Fibroblast of skin of right biceps (primary cell): ENCODE data around the gene CALN1.
A peak's percentile ranks its signal among the peaks of the same experiment; 100 is the strongest.

ENCODE experiments used
- DNase-seq: peaks from one replicate; pipeline ENCODE4 v3.0.0-alpha.2; 2013

The CALN1 gene

DNA sequence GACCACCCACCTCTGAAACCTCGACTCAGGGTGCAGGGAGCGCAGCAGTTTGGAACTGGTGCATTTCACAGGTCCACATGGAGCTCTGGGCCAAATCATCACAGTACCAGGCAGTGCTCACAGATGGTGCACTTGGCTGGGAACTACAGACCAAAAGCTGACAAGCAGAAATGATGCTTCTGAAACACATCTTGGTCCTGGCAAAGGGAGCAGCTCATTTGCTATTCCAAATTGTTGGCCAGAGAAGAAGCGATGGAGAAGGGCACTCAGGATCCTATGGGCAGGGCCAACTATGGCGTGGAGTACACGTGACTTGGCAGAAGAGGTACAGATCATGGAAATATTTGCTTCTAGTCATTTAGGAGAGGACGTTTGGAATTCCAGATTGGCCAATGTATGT, 383.9 kb downstream of the CALN1 start:
- DNase-seq: no peak

DNA sequence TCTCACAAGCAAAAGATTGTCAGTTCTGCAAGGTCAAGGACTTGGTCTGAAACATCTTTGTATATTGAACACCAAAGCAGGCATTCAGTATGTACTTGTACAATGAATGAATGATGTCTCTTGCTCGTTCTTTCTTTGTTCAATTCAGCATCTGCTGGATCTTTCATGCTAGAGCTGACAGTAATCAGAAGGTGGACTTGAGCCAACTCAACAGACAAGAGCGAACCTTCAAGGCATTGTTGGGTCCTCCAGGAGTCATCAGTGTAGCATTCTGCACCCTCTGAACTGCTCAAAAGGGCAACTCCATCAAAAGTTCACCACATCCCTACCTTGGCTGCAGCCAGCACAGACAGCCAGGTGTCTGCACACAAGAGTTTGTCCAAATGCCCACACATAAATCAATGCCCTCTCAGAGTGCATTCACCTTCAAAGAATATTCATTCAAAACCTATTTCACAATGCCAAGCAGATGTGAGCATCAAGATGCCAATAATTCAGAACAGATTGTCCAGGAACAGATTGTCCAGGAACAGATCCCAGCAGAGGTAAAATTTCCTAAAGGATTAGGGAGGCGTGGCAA, 386.7 kb downstream of the CALN1 start:
- no peak for DNase-seq

DNA sequence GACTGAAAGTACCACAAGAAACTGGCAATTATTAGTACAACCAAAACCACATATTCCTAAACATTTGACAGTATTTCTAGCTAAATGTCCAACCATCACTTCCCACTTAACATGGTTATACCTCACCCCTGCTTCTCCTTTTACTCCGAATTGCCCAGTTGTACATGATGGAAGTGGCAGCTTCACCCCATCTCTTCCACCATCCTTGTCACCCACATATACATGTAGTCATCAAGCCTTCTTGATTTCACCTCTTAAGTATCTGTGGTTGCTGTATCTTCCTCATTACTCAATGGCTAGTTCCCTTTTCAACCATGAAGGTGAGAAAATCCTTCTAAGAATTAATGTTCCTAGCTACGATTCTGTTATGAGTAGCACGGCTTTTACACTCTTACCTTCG, 388.2 kb downstream of the CALN1 start:
- DNase-seq: no peak

GRCh38 chr7:72021716-72022115, 390.4 kb downstream of the CALN1 start:
- no peak for DNase-seq

- no peak for DNase-seq
Observed at GRCh38 chr7:72020311-72020710, 391.8 kb downstream of the CALN1 start.

DNA sequence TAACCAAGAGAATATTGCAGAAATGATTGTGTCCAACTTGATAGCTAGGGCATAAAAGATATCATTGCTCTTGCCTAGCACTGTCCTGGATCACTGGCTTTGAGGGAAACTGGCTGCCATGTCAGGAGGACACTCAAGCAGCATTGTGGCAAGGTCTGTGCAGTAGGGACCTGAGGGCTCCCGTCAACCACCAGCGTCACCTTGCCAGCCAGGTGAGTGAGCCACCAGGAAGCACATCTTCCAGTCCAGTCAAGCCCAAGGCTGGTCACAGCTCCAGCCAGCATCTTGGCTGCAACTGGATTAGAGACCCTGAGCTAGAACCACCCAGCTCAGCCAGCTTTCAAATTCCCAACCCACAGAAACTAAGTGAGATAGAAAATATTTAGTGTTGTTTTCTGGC, 392.7 kb downstream of the CALN1 start:
- DNase-seq: no peak

GRCh38 chr7:72017756-72018155, 394.4 kb downstream of the CALN1 start:
- DNase-seq: no peak

- DNase-seq: no peak
Observed at GRCh38 chr7:72016574-72016973, 395.6 kb downstream of the CALN1 start.

DNA sequence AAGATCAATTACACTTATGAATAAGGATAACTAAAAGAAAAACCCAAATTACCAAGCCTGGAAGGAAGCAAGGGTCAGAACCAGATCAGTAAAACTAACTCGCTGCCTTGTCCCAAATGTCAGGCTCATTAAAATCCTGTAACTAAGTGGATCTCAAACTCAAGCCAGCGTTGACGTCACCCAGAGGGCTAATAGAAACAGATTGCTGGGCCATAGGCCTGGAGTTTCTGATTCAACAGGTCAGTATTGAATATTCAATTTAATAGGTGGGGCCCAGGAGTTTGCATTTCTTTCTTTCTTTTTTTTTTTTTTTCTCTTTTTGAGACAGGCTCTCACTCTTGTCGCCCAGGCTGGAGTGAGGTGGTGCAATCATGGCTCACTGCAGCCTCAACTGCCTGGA, 397.0 kb downstream of the CALN1 start:
- no peak for DNase-seq

GRCh38 chr7:72007018-72007417, 405.1 kb downstream of the CALN1 start:
- no peak for DNase-seq

GRCh38 chr7:72003236-72003635, 408.9 kb downstream of the CALN1 start:
- no peak for DNase-seq

DNA sequence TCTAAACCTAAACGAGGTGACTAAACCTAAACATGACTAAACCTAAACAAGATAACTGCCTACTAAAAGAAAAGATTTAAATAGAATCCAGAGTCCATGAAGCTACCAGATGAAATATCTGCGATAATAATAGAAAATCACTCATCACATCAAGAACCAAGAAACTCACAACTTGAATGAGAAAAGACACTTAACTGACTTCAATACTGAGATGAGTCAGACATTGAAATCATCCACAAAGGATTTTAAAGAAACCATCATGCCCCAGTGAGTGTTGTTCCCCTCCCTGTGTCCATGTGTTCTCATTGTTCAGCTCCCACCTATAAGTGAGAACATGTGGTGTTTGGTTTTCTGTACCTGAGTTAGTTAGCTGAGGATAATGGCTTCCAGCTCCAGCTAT, 416.0 kb downstream of the CALN1 start:
- DNase-seq: peak; percentile 57

DNA sequence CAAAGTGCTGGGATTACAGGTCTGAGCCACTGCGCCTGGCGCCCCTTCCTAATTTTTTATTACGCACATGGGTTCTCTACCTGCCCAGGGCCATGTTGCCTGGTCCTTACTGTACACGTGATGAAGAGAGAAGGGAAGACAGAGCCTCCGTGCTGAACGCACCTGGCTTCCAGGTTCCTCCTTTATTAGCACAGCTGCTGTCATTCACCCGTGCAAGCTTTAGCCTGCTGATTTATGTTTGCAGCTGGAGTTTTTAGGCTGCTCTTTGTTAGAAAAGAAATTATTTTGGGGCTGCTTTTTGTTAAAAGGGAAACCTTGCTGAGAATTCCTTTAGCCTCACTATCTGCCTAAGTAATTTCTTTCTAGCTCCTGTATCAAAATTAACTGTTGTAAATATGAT, 417.0 kb downstream of the CALN1 start:
- DNase-seq: no peak

DNA sequence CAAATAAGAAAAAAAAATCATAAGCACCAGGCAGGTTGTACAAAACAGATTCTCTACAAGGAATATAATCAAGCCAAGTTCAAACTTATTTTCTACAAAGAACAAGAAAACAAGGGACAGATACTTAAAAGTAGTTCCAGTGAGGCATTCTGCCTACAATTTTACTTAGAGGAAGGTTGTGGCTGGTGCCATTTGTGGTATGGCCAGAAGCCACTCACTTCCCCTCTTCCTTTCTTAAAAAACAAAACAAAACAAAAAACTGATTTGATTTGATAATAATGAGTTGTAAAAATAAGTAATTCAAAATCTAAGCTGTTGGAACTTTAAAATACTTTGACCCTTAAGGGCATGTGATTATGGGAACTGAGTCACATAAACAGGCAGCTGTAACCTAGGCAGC, 420.6 kb downstream of the CALN1 start:
- DNase-seq: no peak

- DNase-seq: no peak
Observed at GRCh38 chr7:71990138-71990462, 422.0 kb downstream of the CALN1 start.

- DNase-seq: no peak
Observed at GRCh38 chr7:71988201-71988600, 423.9 kb downstream of the CALN1 start.

- DNase-seq: no peak
Observed at GRCh38 chr7:71987200-71987767, 424.9 kb downstream of the CALN1 start.

DNA sequence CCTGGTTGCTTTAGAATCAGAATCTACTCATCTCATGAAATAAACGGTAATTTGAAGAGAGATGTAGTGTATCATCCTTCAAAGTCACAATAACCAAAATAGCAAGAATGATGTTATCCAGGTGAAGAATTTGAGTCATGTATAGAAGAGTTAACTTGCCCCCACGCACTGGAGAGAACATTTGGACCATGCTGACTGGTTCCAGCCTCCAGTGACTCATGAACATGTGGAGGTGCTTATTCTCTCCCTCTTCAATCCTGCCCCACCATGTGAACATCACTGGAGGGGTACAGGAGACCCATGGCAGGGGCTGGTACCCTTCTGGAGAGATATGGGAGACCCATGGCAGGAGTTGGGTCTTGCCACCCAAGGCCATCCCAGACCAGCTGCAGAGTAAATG, 427.8 kb downstream of the CALN1 start:
- no peak for DNase-seq

DNA sequence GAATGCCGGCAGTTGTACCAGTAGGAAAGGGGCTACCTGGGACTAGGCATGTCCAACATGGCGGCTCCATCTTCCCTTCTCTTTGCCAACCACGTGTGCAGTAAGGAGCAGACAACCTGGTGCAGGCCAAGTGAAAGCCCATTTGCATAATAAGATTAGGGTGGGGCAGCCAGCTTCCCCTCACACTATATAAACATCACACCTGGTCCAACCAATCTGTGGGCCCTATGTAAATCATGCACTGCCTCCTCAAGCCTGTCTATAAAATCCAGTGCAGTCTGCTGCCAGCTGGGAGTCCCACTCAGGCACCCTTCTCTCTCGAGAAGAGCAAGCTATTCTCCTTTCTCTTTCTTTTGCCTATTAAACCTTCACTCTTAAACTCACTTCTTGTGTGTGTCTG, 429.3 kb downstream of the CALN1 start:
- DNase-seq: no peak

DNA sequence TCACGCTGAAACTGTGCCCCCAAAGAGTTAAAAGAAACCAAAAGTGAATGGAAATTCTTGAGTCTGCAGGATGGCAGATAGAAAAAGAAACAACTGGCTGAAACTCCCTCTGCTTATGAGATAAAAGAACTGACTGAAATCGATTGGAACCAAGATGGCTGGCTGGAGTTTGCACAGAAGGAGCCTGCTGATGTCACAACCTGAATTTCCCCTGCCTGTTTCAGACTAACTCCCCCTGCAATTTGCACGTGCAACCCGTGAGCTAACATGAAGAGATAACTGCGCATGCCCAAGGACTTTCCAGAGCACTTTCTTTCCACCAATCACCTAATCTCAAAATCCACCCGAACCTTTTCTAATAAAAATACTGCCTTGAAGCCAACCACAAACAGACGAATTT, 435.5 kb downstream of the CALN1 start:
- DNase-seq: no peak

DNA sequence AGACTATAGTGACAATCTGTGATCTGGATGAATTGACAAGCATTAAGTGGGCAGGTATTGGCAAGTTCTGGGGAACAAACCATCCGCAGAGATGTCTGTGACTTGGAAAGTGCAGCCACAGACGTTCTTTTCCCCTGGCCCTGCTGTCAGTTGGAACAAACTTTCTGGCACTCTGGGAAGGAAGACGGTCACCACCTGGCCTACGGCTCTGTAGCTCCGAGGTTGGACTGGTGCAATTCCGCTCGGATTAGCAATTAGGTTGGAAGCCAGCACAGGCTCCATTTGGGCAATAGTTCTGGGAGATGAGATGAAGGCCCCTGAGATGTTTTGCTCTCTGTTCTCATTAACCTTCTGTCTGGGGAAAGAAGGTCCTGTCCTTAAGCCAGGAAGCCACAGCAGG, 437.5 kb downstream of the CALN1 start:
- no peak for DNase-seq

DNA sequence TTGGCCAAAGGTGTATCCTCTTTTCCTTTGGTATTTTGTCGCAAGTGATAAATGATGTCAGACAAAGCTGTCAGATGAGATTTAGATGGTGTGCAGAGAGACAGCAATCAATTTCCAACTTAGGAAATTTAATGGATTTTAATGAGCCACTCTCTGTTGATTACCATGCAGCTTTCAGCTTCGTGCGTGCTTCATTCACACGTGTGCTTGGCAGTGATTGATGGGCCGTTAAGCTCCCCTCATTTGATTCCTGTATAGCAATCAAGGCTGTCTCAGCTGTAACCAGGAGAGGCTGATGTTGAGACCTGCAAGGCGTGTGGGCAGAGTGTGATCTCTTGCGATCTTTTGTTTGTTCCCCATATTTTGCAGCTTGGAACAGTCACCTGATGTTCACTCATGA, 439.6 kb downstream of the CALN1 start:
- DNase-seq: no peak

GRCh38 chr7:71970725-71971124, 441.4 kb downstream of the CALN1 start:
- DNase-seq: no peak

DNA sequence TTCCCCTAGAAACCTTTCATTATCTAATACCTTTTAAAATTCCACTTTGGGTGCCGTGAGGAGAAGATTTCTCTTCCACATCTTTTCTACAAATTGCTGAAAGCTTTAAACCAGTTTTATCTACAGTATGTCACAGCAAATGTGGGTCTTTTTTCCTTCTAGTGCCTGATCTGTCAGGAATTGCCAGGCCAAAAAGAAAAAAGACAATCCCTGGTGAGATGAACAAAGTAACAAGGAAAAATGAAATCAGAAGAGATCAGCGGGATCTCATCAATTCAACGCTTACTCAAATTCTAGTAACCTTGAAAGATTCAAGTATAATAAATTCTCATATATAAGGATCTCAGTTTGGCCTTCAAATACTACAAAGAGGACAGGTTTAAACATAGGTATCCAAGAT, 449.5 kb downstream of the CALN1 start:
- no peak for DNase-seq

- no peak for DNase-seq
Observed at GRCh38 chr7:71961283-71961682, 450.9 kb downstream of the CALN1 start.

GRCh38 chr7:71942115-71942514, 470.0 kb downstream of the CALN1 start:
- no peak for DNase-seq
